Tibial artery (tissue), 4 donors: ENCODE measurements around the gene METRN.
"Not testable (repeated sequence)": the region's sequence is repeated elsewhere in the genome, so short reads cannot be mapped to it uniquely, and the experiment has no call there.

Source experiments
- DNase-seq, 2 donors: peaks; one replicate each; pipeline ENCODE4 v3.0.0-alpha.2; 2019
- H3K27ac ChIP-seq, 2 donors: fragments of 200-600 bp; sonication (generic) in 1 of 2; 1 replicate in 1 of 2; 2 replicates in 1 of 2; pipeline ENCODE4 v1.5.1; 2018 to 2019; ENCODE audit warnings: mild to moderate bottlenecking in 1 of 2
- H3K27me3 ChIP-seq, 2 donors: fragments of 200-600 bp; sonication (generic) in 1 of 2; one replicate each; pipeline versions ENCODE4 v1.5.1 to v1.6.0; 2016 to 2019
- H3K36me3 ChIP-seq, 3 donors: fragments of 200-600 bp; sonication (generic) in 2 of 3; one replicate each; pipeline ENCODE4 v1.5.1; 2016 to 2019; ENCODE audit warnings: mild to moderate bottlenecking in 2 of 3
- H3K4me1 ChIP-seq, 4 donors: fragments of 200-600 bp; sonication (generic) in 2 of 4; 1 replicate in 3 of 4; 2 replicates in 1 of 4; pipeline ENCODE4 v1.5.1; 2016 to 2019
- H3K4me3 ChIP-seq, 2 donors: fragments of 200-600 bp; sonication (generic) in 1 of 2; 1 replicate in 1 of 2; 2 replicates in 1 of 2; pipeline ENCODE4 v1.5.1; 2018 to 2019; ENCODE audit warnings: mild to moderate bottlenecking in 2 of 2
- H3K9me3 ChIP-seq, 3 donors: fragments of 200-600 bp; sonication (generic) in 1 of 3; one replicate each; pipeline ENCODE4 v1.5.1; 2016 to 2019
- intact Hi-C: fragments of 100-400 bp; cut with DNase I; formaldehyde crosslinking; loops from one replicate; pipeline ENCODE4 v1.15.0; 2023; ENCODE audit warnings: low total_unique reads
- TF ChIP-seq, protein P1 (sequence below), 2 experiments: fragments of 200-600 bp in 1 of 2; fragments of 450-650 bp in 1 of 2; IDR thresholded peaks; one replicate each; pipeline ENCODE4 v1.5.1; 2017 to 2019; ENCODE audit warnings: antibody characterized with exemption in 2 of 2, mild to moderate bottlenecking in 1 of 2, moderate library complexity in 1 of 2

The METRN gene

DNA sequence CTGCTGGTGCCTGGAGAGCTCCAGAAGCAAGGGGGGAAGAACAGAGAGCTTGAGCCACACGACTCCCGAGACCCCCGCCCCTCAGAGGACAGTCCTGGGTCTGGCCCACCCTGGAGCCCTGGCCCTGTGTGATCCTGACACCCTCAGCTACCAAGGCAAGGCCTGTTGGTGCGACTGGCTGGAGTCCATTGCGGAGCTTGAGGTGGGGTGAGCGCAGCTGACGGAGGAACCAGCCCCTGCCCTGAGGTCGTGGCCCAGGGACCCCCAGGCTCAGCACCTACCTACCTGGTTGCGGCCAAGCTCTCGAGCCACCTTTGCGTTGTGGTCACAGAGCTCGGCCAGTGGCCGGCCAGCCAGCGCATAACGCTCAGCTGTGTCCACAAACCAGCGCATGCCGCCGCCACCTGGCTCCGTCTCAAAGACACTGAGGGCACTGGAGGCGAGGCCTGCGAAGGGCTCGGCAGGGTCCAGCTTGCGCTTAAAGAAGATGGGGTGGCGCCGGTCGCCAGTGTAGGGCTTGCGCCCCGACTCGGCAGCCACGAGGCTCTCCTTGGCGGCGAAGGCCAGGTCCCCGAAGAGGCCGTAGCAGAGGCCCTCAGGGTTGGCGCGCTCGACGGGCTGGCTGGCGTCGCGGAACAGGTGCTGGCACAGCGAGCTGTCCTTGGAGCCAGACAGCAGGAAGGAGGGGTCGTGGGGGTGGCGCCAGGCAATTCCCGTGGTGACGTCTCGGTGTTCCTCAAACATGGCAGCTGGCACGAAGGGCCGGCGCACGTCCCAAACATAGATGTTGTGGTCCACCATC is 28.3 kb upstream of the METRN start:
- peaks cover 0 to 2% of the 10 kb centered on the region in 2 donors for H3K27me3 ChIP-seq
- peaks cover 15 to 45% (median 20%) of the 10 kb centered on the region in 3 donors for H3K36me3 ChIP-seq
- intact Hi-C loops: no loop called here
- no peak for DNase-seq
- H3K27ac ChIP-seq: no peak overlapping the region
- H3K4me1 ChIP-seq: peaks cover 3 to 71% (median 57%) of the 10 kb centered on the region in 4 donors
- TF ChIP-seq, protein P1, sequence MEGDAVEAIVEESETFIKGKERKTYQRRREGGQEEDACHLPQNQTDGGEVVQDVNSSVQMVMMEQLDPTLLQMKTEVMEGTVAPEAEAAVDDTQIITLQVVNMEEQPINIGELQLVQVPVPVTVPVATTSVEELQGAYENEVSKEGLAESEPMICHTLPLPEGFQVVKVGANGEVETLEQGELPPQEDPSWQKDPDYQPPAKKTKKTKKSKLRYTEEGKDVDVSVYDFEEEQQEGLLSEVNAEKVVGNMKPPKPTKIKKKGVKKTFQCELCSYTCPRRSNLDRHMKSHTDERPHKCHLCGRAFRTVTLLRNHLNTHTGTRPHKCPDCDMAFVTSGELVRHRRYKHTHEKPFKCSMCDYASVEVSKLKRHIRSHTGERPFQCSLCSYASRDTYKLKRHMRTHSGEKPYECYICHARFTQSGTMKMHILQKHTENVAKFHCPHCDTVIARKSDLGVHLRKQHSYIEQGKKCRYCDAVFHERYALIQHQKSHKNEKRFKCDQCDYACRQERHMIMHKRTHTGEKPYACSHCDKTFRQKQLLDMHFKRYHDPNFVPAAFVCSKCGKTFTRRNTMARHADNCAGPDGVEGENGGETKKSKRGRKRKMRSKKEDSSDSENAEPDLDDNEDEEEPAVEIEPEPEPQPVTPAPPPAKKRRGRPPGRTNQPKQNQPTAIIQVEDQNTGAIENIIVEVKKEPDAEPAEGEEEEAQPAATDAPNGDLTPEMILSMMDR (IDR thresholded peaks at IDR 0.05): no peak
- no peaks in the 10 kb centered on the region for H3K9me3 ChIP-seq
- no peak overlapping the region for H3K4me3 ChIP-seq

DNA sequence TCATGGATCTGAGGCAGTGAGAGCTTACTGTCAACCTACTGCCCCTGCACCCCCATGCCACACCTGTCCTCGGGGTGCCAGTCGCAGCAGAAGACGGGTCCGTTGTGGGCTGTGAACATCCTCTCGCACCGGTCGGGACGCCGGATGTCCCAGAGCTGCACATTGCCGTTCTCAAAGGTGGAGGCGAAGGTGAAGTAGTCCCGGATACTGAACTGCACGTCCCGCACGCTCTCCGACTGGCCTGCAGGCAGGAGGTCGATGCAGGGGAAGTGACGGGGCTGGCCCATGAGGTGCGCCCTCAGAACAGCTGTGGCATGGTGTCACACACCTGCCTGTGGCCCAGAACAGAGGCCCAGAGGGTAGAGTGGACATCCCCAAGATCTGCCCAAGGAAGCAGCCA is 27.4 kb upstream of the METRN start:
- intact Hi-C loops: no loop called here
- Histone ChIP-seq H3K27me3 (peaks cover 0 to 11% of the 10 kb centered on the region in 2 donors), H3K9me3 (no peaks in the 10 kb centered on the region), H3K27ac (no peak overlapping the region), H3K36me3 (peaks cover 6 to 36% (median 12%) of the 10 kb centered on the region in 3 donors), H3K4me3 (no peak overlapping the region), H3K4me1 (peaks cover 3 to 63% (median 49%) of the 10 kb centered on the region in 4 donors)
- TF ChIP-seq, protein P1 (IDR thresholded peaks at IDR 0.05): no peak
- DNase-seq: no peak

DNA sequence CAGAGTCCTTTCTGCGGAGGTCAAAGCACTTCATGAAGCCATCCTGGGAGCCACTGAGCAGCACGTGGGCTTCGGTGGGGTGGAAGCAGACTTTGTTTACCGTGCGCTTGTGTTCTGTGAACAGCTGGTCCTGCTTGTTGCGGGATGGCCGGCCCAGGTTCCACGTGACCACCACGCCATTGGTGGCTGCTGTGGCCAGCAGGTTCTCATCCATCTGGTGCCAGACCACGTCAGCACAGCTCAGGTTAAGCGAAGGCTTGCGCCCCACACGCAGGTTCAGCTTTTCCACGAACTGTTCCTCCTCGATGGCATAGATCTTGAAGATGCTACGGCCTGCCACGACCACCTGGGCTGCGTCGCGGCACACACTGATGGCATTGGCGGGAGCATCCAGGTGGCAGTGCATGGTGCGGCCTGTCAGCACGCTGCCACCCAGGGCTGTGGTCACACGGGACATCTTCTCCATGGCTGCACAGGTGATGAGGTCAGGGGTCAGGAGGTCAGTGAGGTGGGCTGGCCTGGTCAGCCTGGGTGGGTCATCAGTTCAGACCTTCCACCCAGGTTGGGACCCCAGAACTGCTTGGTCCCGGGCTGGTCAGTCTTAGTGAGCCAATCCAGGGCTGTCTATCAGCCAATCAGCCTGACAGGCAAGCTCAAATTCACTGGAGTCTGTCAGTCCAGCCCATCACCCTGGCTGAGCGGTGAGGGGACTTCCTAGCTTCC is 25.6 kb upstream of the METRN start:
- intact Hi-C loops: no loop called here
- no peaks in the 10 kb centered on the region for H3K9me3 ChIP-seq
- peak overlapping the region; percentile 79 to 94 for H3K4me3 ChIP-seq
- peaks cover 0 to 26% (median 7%) of the 10 kb centered on the region in 3 donors for H3K36me3 ChIP-seq
- DNase-seq: no peak
- peaks cover 0 to 59% (median 43%) of the 10 kb centered on the region in 4 donors for H3K4me1 ChIP-seq
- H3K27ac ChIP-seq: peak overlapping the region; percentile 86 to 93
- H3K27me3 ChIP-seq: peaks cover 8 to 29% of the 10 kb centered on the region in 2 donors
- TF ChIP-seq, protein P1 (IDR thresholded peaks at IDR 0.05): no peak

DNA sequence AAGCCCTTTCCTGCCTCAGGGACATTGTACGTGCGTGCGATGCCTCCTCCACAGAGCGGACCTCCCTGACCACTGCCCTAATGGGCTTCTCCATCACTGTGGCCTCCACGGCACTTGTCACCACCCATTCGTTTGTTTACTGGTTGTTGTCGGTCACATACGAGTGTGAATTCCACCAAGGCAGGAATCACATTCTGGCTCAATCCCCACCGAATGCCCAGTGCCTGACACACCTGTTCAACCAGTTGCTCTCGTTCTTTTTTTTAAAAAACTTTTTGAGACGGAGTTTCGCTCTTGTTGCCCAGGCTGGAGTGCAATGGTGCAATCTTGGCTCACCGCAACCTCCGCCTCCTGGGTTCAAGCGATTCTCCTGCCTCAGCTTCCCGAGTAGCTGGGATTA is 23.7 kb upstream of the METRN start:
- DNase-seq, H3K9me3 ChIP-seq, H3K4me3 ChIP-seq, intact Hi-C loops, H3K27ac ChIP-seq: not testable (repeated sequence)
- Histone ChIP-seq H3K27me3 (peaks cover 9 to 48% of the 10 kb centered on the region in 2 donors), H3K4me1 (peaks cover 0 to 57% (median 39%) of the 10 kb centered on the region in 4 donors), H3K36me3 (peaks cover 0 to 17% (median 7%) of the 10 kb centered on the region in 3 donors)

DNA sequence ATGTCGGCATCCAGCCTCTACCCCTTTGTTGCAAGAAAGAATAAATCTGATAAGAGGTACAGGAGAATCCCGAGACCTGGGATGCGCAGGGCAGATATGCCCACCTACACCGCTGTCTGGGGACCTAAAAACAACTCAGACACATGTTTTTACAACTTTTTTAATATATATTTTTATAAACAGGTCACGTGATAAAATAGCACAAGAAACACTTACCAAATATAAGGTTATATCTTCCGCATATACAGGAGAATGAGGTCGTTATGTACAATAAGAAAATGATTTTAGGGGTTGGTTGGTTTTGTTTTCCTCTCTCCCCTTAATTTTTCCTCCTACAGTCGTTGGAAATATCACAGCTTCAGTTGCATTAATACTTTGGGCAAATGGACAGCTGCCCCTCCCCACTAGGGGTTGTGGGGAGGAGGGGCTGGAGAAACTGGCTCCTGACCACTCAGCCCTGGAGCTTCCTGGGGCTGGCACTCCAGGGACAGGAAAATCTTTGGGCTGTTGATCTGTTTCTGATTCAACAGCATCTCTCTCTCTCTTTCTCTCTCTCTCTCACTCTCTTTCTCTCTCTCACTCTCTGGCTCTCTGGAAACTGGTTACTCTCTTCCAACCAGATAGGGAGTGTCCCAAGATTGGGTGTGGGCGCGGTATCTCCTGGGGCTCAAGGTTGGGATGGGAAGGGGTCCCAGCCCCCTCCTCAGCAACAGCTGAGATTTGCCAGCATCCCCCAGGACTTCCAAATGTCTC is 22.4 kb upstream of the METRN start:
- H3K27me3 ChIP-seq: peaks cover 9 to 61% of the 10 kb centered on the region in 2 donors

More for the DNA sequence above, 22.4 kb upstream of the METRN start:
- H3K27ac ChIP-seq: no peak overlapping the region
- peaks cover 0 to 5% (median 0%) of the 10 kb centered on the region in 3 donors for H3K36me3 ChIP-seq
- H3K4me3 ChIP-seq: no peak overlapping the region
- intact Hi-C loops: no loop called here
- no peak for DNase-seq
- peaks cover 0 to 55% (median 38%) of the 10 kb centered on the region in 4 donors for H3K4me1 ChIP-seq
- H3K9me3 ChIP-seq: no peaks in the 10 kb centered on the region
- TF ChIP-seq, protein P1 (IDR thresholded peaks at IDR 0.05): no peak
